Chondrocyte (in vitro differentiated cells): Measurements from ENCODE around the gene SAMHD1. TPM values are rescaled to one million over a fixed set of nuclear protein-coding genes. Genes with fewer than 3 reads are reported as not detected.

Experiments
- DNase-seq: peaks from one replicate; pipeline ENCODE4 v3.0.0; 2021; ENCODE audit warnings: mixed read lengths, low spot score
- H3K27ac Mint-ChIP-seq: one replicate; pipeline ENCODE4 v1.8.0; 2021; ENCODE audit warnings: mild to moderate bottlenecking, moderate library complexity, mixed read lengths; ENCODE audit not compliant: unreplicated experiment
- H3K27me3 Mint-ChIP-seq: 2 replicates; pipeline ENCODE4 v1.8.0; 2021; ENCODE audit warnings: low read depth, mixed read lengths
- H3K36me3 Mint-ChIP-seq: 2 replicates; pipeline ENCODE4 v1.8.0; 2021; ENCODE audit warnings: low read depth, mixed read lengths
- H3K4me1 Mint-ChIP-seq: 2 replicates; pipeline ENCODE4 v1.8.0; 2021; ENCODE audit warnings: low read depth, mild to moderate bottlenecking, mixed read lengths
- H3K4me3 Mint-ChIP-seq: one replicate; pipeline ENCODE4 v1.8.0; 2021; ENCODE audit warnings: mild to moderate bottlenecking, moderate library complexity, mixed read lengths; ENCODE audit not compliant: unreplicated experiment
- H3K9me3 Mint-ChIP-seq: 2 replicates; pipeline ENCODE4 v1.8.0; 2021; ENCODE audit warnings: low read depth, mixed read lengths
- total RNA-seq: library from RNA; stranded (reverse); gene quantifications from 3 replicates; pipeline ENCODE4 v1.2.1, GENCODE V29; 2021
- TF ChIP-seq, protein P1 (sequence below): fragments of 200-600 bp; sonication (generic); IDR thresholded peaks from 2 replicates; pipeline ENCODE4 v1.5.0; 2021; ENCODE audit warnings: antibody characterized with exemption, mild to moderate bottlenecking, moderate library complexity

The SAMHD1 gene
- total RNA-seq, 1 donor from 2014 or later: 17.3 TPM

DNA sequence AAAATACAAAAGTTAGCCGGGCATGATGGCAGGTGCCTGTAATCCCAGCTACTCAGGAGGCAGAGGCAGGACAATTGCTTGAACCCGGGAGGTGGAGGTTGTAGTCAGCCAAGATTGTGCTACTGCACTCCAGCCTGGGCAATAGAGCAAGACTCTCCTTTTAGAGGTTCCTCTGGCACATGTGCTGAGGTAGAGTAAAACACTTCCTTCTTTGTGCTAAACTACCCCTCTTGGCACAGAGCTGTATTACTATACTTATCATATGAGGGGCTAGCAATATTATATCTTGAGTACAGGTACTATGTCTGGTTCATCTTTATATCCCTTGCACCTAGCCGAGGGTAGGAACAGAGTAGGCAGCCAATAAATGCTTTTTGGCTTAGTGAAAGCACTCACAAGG lies 40.2 kb upstream of the SAMHD1 start:
- Mint-ChIP-seq H3K36me3 (peaks cover 14% of the 10 kb centered on the region), H3K27ac (no peak overlapping the region), H3K4me1 (no peaks in the 10 kb centered on the region), H3K4me3 (no peak overlapping the region), H3K27me3 (no peaks in the 10 kb centered on the region), H3K9me3 (peaks cover 7% of the 10 kb centered on the region)
- DNase-seq: no peak
- TF ChIP-seq, protein P1, sequence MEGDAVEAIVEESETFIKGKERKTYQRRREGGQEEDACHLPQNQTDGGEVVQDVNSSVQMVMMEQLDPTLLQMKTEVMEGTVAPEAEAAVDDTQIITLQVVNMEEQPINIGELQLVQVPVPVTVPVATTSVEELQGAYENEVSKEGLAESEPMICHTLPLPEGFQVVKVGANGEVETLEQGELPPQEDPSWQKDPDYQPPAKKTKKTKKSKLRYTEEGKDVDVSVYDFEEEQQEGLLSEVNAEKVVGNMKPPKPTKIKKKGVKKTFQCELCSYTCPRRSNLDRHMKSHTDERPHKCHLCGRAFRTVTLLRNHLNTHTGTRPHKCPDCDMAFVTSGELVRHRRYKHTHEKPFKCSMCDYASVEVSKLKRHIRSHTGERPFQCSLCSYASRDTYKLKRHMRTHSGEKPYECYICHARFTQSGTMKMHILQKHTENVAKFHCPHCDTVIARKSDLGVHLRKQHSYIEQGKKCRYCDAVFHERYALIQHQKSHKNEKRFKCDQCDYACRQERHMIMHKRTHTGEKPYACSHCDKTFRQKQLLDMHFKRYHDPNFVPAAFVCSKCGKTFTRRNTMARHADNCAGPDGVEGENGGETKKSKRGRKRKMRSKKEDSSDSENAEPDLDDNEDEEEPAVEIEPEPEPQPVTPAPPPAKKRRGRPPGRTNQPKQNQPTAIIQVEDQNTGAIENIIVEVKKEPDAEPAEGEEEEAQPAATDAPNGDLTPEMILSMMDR: no peak

DNA sequence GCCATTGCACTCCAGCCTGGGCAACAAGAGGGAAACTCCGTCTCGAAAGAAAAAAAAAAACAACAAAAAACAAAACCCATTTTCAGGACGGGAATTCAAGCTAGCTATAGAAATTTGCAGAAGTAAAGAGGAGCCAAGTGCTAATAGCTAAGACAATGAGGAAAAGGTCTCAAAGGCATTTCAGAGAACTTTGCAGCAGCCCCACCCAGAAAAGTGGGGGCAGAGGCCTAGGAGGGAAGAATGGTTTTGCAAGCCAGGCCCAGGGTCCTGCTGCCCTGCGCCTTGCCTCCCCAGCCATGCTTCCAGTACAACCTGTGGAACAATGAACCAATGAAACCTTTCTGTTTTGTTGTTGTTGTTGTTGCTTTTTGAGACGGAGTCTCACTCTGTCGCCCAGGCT lies 38.3 kb upstream of the SAMHD1 start:
- Mint-ChIP-seq H3K4me1 (no peaks in the 10 kb centered on the region), H3K27ac (no peak overlapping the region), H3K27me3 (no peaks in the 10 kb centered on the region), H3K9me3 (peaks cover 7% of the 10 kb centered on the region), H3K36me3 (peaks cover 6% of the 10 kb centered on the region), H3K4me3 (no peak overlapping the region)
- TF ChIP-seq, protein P1: no peak
- no peak for DNase-seq

DNA sequence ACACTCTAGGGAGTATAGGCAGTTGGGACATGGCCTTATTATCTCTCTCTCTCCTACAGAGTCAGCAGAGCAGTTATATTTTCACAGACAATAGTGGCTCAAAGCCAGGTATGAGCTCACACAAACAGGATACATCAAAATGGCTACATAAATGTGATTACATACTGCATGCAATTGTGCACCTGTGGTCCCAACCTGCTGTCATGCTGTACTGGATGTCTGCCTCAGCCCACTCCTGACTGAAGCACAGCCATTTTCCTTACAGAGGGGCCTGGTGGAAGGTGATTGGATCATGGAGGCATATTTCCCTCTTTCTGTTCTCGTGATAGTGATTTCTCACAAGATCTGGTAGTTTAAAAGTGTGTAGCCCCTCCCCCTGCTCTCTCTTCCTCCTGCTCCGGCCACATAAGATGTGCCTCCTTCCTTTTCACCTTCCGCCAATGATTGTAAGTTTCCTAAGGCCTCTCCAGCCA lies 37.0 kb upstream of the SAMHD1 start:
- no peak overlapping the region for H3K27ac Mint-ChIP-seq

DNA sequence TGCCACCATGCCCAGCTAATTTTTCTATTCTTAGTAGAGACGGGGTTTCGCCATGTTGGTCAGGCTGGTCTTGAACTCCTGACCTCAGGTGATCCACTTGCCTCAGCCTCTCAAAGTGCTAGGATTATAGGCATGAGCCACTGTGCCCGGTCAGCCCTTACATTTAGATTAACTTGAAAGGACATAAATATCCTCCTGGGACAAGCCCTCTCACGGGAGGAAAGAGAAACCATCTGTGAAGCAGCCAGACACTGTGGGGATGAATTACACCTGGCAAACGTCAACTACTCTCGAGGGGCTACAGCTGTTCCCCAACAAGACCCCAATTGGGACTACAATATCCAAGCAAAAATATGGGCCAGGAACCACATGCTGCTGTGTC lies 32.7 kb upstream of the SAMHD1 start:
- TF ChIP-seq, protein P1: no peak
- no peaks in the 10 kb centered on the region for H3K27me3 Mint-ChIP-seq
- DNase-seq: no peak
- no peak overlapping the region for H3K4me3 Mint-ChIP-seq
- no peaks in the 10 kb centered on the region for H3K9me3 Mint-ChIP-seq
- no peak overlapping the region for H3K27ac Mint-ChIP-seq
- H3K4me1 Mint-ChIP-seq: no peaks in the 10 kb centered on the region
- H3K36me3 Mint-ChIP-seq: no peaks in the 10 kb centered on the region

More for the DNA sequence above, 37.0 kb upstream of the SAMHD1 start:
- Mint-ChIP-seq H3K9me3 (peaks cover 7% of the 10 kb centered on the region), H3K4me3 (no peak overlapping the region), H3K4me1 (no peaks in the 10 kb centered on the region), H3K27me3 (no peaks in the 10 kb centered on the region), H3K36me3 (peaks cover 6% of the 10 kb centered on the region)
- TF ChIP-seq, protein P1: no peak
- no peak for DNase-seq

DNA sequence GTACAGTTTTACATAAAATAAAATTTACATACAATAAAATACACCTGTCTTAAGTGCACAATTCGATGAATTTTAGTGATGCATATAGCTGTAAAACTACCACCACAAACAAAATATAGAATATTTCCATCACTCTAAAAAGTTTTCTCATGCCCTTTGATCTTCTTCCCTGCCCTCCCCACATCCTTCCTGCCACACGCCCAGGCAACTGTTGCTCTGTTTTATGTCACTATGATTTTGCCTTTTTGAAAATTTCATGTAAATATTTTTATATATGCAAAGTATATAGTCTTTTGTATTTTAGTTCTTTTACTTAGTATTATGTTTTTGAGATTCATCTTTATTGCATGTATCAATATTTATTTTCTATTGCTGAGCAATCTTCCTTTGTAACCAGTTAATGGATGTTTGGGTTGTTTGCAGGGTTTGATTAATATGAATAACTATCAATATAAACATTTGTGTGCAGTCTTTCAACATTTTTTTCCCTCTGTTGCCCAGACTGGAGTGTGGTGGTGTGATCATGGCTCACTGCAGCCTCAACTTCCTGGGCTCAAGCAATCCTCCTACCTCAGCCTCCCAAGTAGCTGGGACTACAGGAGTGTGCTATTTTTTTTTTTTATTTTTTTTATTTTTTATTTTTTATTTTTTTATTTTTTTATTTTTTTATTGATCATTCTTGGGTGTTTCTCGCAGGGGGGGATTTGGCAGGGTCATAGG lies 23.8 kb upstream of the SAMHD1 start:
- Mint-ChIP-seq H3K4me3 (no peak overlapping the region), H3K27me3 (no peaks in the 10 kb centered on the region), H3K9me3 (no peaks in the 10 kb centered on the region), H3K36me3 (no peaks in the 10 kb centered on the region), H3K4me1 (no peaks in the 10 kb centered on the region), H3K27ac (no peak overlapping the region)
- no peak for DNase-seq
- TF ChIP-seq, protein P1: no peak
